Lower lobe of right lung (tissue), 2 donors: ENCODE results near the gene SMPD3. TPM values are rescaled to one million over a fixed set of nuclear protein-coding genes. Genes with fewer than 3 reads are reported as not detected.

Experiments
- ATAC-seq, 2 donors: fragments of 200-7000 bp; cut with Tn5 transposase; one replicate each; pipeline ENCODE4 v1.9.1; 2020 to 2022; ENCODE audit warnings: mild to moderate bottlenecking in 2 of 2, moderate library complexity in 2 of 2
- DNase-seq: peaks from one replicate; pipeline ENCODE4 v3.0.0-alpha.2; 2020
- H3K27ac ChIP-seq: fragments of 200-600 bp; one replicate; pipeline ENCODE4 v1.8.0; 2022
- H3K27me3 ChIP-seq: fragments of 200-600 bp; one replicate; pipeline ENCODE4 v1.8.0; 2022; ENCODE audit warnings: low read depth
- H3K36me3 ChIP-seq: fragments of 200-600 bp; one replicate; pipeline ENCODE4 v1.8.0; 2022; ENCODE audit warnings: mild to moderate bottlenecking
- H3K4me1 ChIP-seq: fragments of 200-600 bp; one replicate; pipeline ENCODE4 v1.8.0; 2022
- H3K4me3 ChIP-seq: fragments of 200-600 bp; one replicate; pipeline ENCODE4 v1.8.0; 2022; ENCODE audit warnings: mild to moderate bottlenecking
- H3K9me3 ChIP-seq: fragments of 200-600 bp; one replicate; pipeline ENCODE4 v1.8.0; 2022
- CTCF ChIP-seq: fragments of 200-600 bp; IDR thresholded peaks from one replicate; pipeline ENCODE4 v1.8.0; 2022; ENCODE audit warnings: antibody characterized with exemption, mild to moderate bottlenecking
- intact Hi-C: fragments of 100-400 bp; cut with DNase I; formaldehyde crosslinking; loops from one replicate; pipeline ENCODE4 v1.11.0; 2022
- total RNA-seq: library from RNA; stranded (reverse); fragmentation: NEBNext Ultra II Directional; extraction: Animal tissue kit (Norgen Biotek cat#: 25700); gene quantifications from one replicate; pipeline ENCODE4 v1.2.1, GENCODE V29; 2021
- donor health status: DM: no; HTN: yes; CAD: no; lungs with severe emphysema.

The SMPD3 gene
- total RNA-seq, 1 donor from 2014 or later = 3.6 TPM

- TF ChIP-seq CTCF = no peak
- DNase-seq (no peak), ATAC-seq (no peak)
- intact Hi-C loops = no loop called here
- H3K4me3 ChIP-seq = peak overlapping the region; percentile 68
- H3K36me3 ChIP-seq = no peaks in the 10 kb centered on the region
- H3K27ac ChIP-seq = no peak overlapping the region
- H3K27me3 ChIP-seq = peaks cover 23% of the 10 kb centered on the region
- peaks cover 11% of the 10 kb centered on the region for H3K4me1 ChIP-seq
- H3K9me3 ChIP-seq = no peaks in the 10 kb centered on the region
Observed at GRCh38 chr16:68446681-68447652, 1.3 kb downstream of the SMPD3 start.

GRCh38 chr16:68445458-68445857 lies 2.9 kb downstream of the SMPD3 start:
- intact Hi-C loops = no loop called here
- ATAC-seq (no peak), DNase-seq (no peak)
- H3K4me1 ChIP-seq = peaks cover 11% of the 10 kb centered on the region
- H3K9me3 ChIP-seq = no peaks in the 10 kb centered on the region
- peak; percentile 50 for TF ChIP-seq CTCF
- no peak overlapping the region for H3K27ac ChIP-seq
- peaks cover 23% of the 10 kb centered on the region for H3K27me3 ChIP-seq
- H3K4me3 ChIP-seq = no peak overlapping the region
- H3K36me3 ChIP-seq = no peaks in the 10 kb centered on the region

- no peak for TF ChIP-seq CTCF
- Histone ChIP-seq H3K36me3 (no peaks in the 10 kb centered on the region), H3K27me3 (peaks cover 23% of the 10 kb centered on the region), H3K4me3 (no peak overlapping the region), H3K4me1 (peaks cover 11% of the 10 kb centered on the region), H3K9me3 (no peaks in the 10 kb centered on the region), H3K27ac (no peak overlapping the region)
- intact Hi-C loops = no loop called here
- ATAC-seq (no peak), DNase-seq (no peak)
Observed at GRCh38 chr16:68444056-68444657, 4.2 kb downstream of the SMPD3 start.

GRCh38 chr16:68436581-68436980 lies 11.7 kb downstream of the SMPD3 start:
- no peaks in the 10 kb centered on the region for H3K36me3 ChIP-seq

More at GRCh38 chr16:68436581-68436980, 11.7 kb downstream of the SMPD3 start:
- Histone ChIP-seq H3K9me3 (no peaks in the 10 kb centered on the region), H3K4me3 (no peak overlapping the region), H3K4me1 (no peaks in the 10 kb centered on the region), H3K27me3 (no peaks in the 10 kb centered on the region), H3K27ac (no peak overlapping the region)
- no peak for DNase-seq
- intact Hi-C loops = no loop called here
- ATAC-seq = no peak
- TF ChIP-seq CTCF = no peak
